Liver (tissue), 3 donors: ENCODE measurements around the gene RALB.

Experiments
- CTCF ChIP-seq: fragments of 150-350 bp; IDR thresholded peaks from 2 replicates; pipeline ENCODE4 v1.5.1; 2017; ENCODE audit warnings: improper control_type of control experiment, low read depth, low read length; ENCODE audit not compliant: missing input control
- JUND ChIP-seq, 2 donors: IDR thresholded peaks; 2 replicates each; pipeline ENCODE4 v1.6.1; 2016; ENCODE audit warnings: antibody characterized with exemption in 2 of 2
- RAD21 ChIP-seq, 2 donors: IDR thresholded peaks; 2 replicates each; pipeline ENCODE4 v1.6.1; 2016; ENCODE audit warnings: antibody characterized with exemption in 2 of 2, mild to moderate bottlenecking in 2 of 2
- REST ChIP-seq: IDR thresholded peaks from 2 replicates; pipeline ENCODE4 v1.6.1; 2016; ENCODE audit warnings: antibody characterized with exemption, mild to moderate bottlenecking
- SP1 ChIP-seq: IDR thresholded peaks from 2 replicates; pipeline ENCODE4 v1.6.1; 2018; ENCODE audit warnings: antibody characterized with exemption, mild to moderate bottlenecking
- TAF1 ChIP-seq: conservative IDR thresholded peaks from 2 replicates; pipeline ENCODE4 v1.6.1; 2016; ENCODE audit warnings: antibody characterized with exemption, mild to moderate bottlenecking
- YY1 ChIP-seq: IDR thresholded peaks from 2 replicates; pipeline ENCODE4 v1.6.1; 2016; ENCODE audit warnings: antibody characterized with exemption, mild to moderate bottlenecking
- TF ChIP-seq, protein P1 (sequence below): IDR thresholded peaks from 2 replicates; pipeline ENCODE4 v1.6.1; 2016; ENCODE audit warnings: antibody characterized with exemption
- donor health status: healthy.
- donor health status: healthy.

GRCh38 chr2:120278901-120279300 is 26.2 kb downstream of the RALB start:
- TF ChIP-seq CTCF, result no peak
- TF ChIP-seq RAD21 (IDR thresholded peaks at IDR 0.05), result no peak
- TF ChIP-seq REST, result no peak
- TF ChIP-seq YY1, result no peak
- no peak for TF ChIP-seq SP1
- TF ChIP-seq, protein P1, sequence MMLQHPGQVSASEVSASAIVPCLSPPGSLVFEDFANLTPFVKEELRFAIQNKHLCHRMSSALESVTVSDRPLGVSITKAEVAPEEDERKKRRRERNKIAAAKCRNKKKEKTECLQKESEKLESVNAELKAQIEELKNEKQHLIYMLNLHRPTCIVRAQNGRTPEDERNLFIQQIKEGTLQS, result no peak
- no peak for TF ChIP-seq TAF1
- TF ChIP-seq JUND (IDR thresholded peaks at IDR 0.05), result no peak
